SU-DHL-6 (cell line): ENCODE measurements around the gene WIZ.

Experiments used
- H2AFZ ChIP-seq: fragments of 200-600 bp; sonication (generic); 2 replicates; pipeline ENCODE4 v1.6.1; 2014; ENCODE audit warnings: low read depth, mild to moderate bottlenecking, moderate library complexity, mixed read lengths, antibody characterized with exemption, low read length; ENCODE audit not compliant: severe bottlenecking
- H3F3A ChIP-seq: fragments of 200-600 bp; shearing (Covaris generic); 2 replicates; pipeline ENCODE4 v1.6.0; 2016; ENCODE audit warnings: antibody characterized with exemption, mild to moderate bottlenecking; ENCODE audit not compliant: insufficient read depth
- H3K27ac ChIP-seq: fragments of 200-600 bp; sonication (generic); 2 replicates; pipeline ENCODE4 v1.5.1; 2016; ENCODE audit warnings: low read depth, mild to moderate bottlenecking, low read length, moderate library complexity, mixed read lengths
- H3K27me3 ChIP-seq: fragments of 200-600 bp; sonication (generic), shearing (Covaris generic); 2 replicates; pipeline ENCODE4 v1.6.0; 2014; ENCODE audit warnings: mild to moderate bottlenecking, low read length
- H3K36me3 ChIP-seq: fragments of 200-600 bp; sonication (generic); 2 replicates; pipeline ENCODE4 v1.6.1; 2014; ENCODE audit warnings: mild to moderate bottlenecking, low read length, mixed read lengths
- H3K4me2 ChIP-seq: fragments of 300-600, 200-600 bp; shearing (Covaris generic), sonication (generic); 2 replicates; pipeline ENCODE4 v1.6.0; 2014; ENCODE audit warnings: low read length, low read depth, mild to moderate bottlenecking; ENCODE audit not compliant: poor library complexity, severe bottlenecking
- H3K4me3 ChIP-seq: fragments of 200-600 bp; sonication (generic); 2 replicates; pipeline ENCODE4 v1.5.1; 2014; ENCODE audit warnings: antibody characterized with exemption, low read length, mild to moderate bottlenecking, mixed read lengths; ENCODE audit not compliant: insufficient read depth, poor library complexity, severe bottlenecking
- H3K79me2 ChIP-seq: fragments of 200-600 bp; sonication (generic); 2 replicates; pipeline ENCODE4 v1.6.1; 2014; ENCODE audit warnings: mild to moderate bottlenecking, low read length, moderate library complexity; ENCODE audit not compliant: insufficient read depth
- H3K9ac ChIP-seq: fragments of 200-600 bp; sonication (generic); 2 replicates; pipeline ENCODE4 v1.7.0; 2014; ENCODE audit warnings: mild to moderate bottlenecking, low read length
- H3K9me2 ChIP-seq: fragments of 200-600 bp; sonication (generic); replicated peaks from 2 replicates; pipeline ENCODE4 v1.6.1; 2014; ENCODE audit warnings: low read length; ENCODE audit not compliant: insufficient read depth
- H3K9me3 ChIP-seq: fragments of 200-600 bp; sonication (generic); 2 replicates; pipeline ENCODE4 v1.6.1; 2014; ENCODE audit warnings: low read length, mixed read lengths; ENCODE audit not compliant: insufficient read depth
- H4K20me1 ChIP-seq: fragments of 200-600 bp; sonication (generic); 2 replicates; pipeline ENCODE4 v1.6.1; 2014; ENCODE audit warnings: low read depth, mild to moderate bottlenecking, antibody characterized with exemption, low read length, moderate library complexity, mixed read lengths
- EZH2phosphoT487 ChIP-seq: fragments of 200-600 bp; sonication (generic), shearing (Covaris generic); conservative IDR thresholded peaks from 2 replicates; pipeline ENCODE4 v1.6.1; 2018; ENCODE audit warnings: mild to moderate bottlenecking, antibody characterized with exemption, low read length, moderate library complexity, mixed read lengths
- TF ChIP-seq, protein P1 (sequence below): fragments of 200-600 bp; sonication (generic); IDR thresholded peaks from one replicate; pipeline ENCODE4 v1.5.1; 2017; ENCODE audit warnings: antibody characterized with exemption, mild to moderate bottlenecking, low read length, moderate library complexity; ENCODE audit not compliant: insufficient read depth, poor library complexity, severe bottlenecking

Gene WIZ

DNA sequence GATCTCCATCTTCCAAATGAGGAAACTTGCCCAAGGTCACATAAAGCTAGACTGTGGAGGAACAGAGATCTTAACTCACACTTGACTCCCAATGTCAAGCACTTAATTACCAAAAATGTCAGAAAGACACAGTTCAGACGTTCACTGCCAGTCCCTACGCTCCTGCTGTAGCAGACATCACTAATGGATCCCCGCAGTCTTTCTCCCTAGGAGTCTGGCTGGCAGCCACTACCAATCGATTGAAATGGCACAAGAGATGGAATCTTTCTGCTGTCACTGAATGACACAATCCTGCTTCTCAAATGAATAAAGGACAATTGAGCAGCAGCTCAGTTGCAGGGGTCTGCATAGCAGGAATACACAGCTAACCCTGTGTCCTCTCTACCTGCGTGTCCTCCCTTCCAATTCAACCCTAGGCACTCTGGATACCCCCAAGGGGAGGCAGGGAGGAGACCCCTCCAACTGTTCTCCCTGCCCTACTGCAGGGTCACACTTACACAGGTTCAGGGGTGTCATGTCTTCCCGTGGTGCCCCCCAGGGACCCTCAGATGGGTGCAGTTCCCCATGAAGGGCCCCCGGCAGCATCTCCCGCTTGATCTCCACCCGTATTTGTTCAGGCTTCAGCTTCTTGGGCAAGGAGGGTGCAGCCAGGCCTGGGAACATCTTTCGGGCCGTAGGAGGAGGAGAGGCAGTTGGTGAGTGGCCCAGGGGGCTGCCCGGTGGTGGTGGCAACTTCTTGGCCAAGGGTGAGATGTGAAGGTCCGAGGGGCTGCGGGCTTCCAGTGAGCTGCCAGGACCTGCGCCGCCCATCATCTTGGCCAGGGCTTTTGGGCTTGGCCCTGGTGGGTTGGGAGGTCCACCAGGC is 23.0 kb downstream of the WIZ start:
- Histone ChIP-seq H3K27ac (no peak overlapping the region), H3K9me2 (no peaks in the 10 kb centered on the region), H3K9me3 (no peaks in the 10 kb centered on the region), H3K4me3 (no peak overlapping the region), H3K36me3 (peaks cover 7% of the 10 kb centered on the region; the same call in 1 of the 2 replicates), H3K79me2 (peaks cover 34% of the 10 kb centered on the region), H4K20me1 (no peaks in the 10 kb centered on the region; the same call in 1 of the 2 replicates), H3K4me2 (no peak overlapping the region), H2AFZ (no peak overlapping the region), H3K9ac (no peak overlapping the region), H3F3A (no peaks in the 10 kb centered on the region), H3K27me3 (no peaks in the 10 kb centered on the region)
- TF ChIP-seq, protein P1, sequence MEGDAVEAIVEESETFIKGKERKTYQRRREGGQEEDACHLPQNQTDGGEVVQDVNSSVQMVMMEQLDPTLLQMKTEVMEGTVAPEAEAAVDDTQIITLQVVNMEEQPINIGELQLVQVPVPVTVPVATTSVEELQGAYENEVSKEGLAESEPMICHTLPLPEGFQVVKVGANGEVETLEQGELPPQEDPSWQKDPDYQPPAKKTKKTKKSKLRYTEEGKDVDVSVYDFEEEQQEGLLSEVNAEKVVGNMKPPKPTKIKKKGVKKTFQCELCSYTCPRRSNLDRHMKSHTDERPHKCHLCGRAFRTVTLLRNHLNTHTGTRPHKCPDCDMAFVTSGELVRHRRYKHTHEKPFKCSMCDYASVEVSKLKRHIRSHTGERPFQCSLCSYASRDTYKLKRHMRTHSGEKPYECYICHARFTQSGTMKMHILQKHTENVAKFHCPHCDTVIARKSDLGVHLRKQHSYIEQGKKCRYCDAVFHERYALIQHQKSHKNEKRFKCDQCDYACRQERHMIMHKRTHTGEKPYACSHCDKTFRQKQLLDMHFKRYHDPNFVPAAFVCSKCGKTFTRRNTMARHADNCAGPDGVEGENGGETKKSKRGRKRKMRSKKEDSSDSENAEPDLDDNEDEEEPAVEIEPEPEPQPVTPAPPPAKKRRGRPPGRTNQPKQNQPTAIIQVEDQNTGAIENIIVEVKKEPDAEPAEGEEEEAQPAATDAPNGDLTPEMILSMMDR: no peak

DNA sequence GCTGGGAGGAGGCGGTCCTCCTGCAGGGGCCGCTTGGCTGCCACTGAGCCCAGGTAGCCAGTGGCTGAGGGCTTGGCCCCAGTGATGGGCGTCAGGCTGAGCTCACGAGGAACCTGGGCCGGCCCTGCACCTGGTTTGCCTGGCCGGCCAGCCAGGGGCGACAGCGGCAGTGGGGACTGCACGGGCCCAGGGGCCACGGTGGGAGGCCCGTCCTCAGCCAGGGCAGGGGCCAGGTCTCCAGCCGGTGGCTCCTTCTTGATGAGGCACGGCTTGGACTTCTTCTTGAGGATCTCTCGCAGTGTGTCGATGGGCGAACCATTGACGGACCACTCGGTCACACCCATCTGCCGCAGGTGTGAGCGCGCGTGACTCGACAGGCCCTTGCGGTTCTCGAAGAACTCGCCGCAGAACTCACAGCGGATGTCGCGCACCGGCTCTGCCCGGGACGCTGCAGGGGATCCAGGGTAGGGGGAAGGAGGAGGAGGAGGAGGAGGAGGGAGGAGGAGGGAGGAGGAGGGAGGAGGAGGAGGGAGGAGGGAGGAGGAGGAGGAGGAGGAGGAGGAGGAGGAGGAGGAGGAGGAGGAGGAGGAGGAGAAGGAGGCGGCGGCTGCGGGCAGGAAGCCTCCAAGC is 24.3 kb downstream of the WIZ start:
- TF ChIP-seq EZH2phosphoT487: no peak
- no peak overlapping the region for H3K4me3 ChIP-seq
- H3K9ac ChIP-seq: no peak overlapping the region
- H3K79me2 ChIP-seq: peaks cover 22% of the 10 kb centered on the region
- no peak overlapping the region for H2AFZ ChIP-seq
- no peaks in the 10 kb centered on the region for H3K9me3 ChIP-seq
- no peaks in the 10 kb centered on the region for H3F3A ChIP-seq
- no peaks in the 10 kb centered on the region for H3K9me2 ChIP-seq
- H3K4me2 ChIP-seq: no peak overlapping the region
- no peaks in the 10 kb centered on the region; the same call in 1 of the 2 replicates for H4K20me1 ChIP-seq
- H3K36me3 ChIP-seq: peaks cover 7% of the 10 kb centered on the region; the same call in 1 of the 2 replicates
- H3K27ac ChIP-seq: no peak overlapping the region
- H3K27me3 ChIP-seq: no peaks in the 10 kb centered on the region

DNA sequence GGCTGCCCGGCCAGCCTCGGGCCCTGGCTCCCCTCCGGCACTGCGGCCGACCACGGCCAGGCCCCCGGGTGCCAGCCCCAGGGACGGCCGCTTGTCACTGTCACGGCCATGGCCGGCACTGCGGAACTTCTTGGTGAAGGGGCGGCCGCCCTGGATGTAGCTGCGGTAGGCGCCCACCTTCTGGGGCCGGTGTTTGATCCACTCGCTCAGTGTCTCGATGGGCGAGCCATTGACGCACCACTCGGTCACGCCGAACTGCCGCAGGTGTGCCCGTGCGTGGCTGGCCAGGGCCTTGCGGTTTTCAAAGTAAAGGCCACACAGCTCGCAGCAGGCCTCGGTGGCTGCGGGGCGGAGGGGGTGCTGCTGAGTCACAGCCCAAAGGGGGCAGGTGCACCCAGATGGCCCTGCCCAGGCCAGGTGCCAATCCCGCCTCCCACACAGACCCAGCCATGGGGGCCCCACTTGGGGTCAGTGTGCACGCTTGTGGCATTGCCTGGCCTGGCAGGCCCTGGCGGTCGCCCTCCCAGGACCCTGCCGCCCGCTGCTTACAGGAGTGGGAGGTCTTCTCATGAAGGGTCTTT is 25.0 kb downstream of the WIZ start:
- H3K27me3 ChIP-seq: no peaks in the 10 kb centered on the region
- H3K9me2 ChIP-seq: no peaks in the 10 kb centered on the region
- no peaks in the 10 kb centered on the region for H3K9me3 ChIP-seq
- H3K27ac ChIP-seq: no peak overlapping the region
- no peaks in the 10 kb centered on the region; the same call in 1 of the 2 replicates for H4K20me1 ChIP-seq
- H3K36me3 ChIP-seq: peaks cover 7% of the 10 kb centered on the region; the same call in 1 of the 2 replicates
- H3K79me2 ChIP-seq: peaks cover 15% of the 10 kb centered on the region
- no peak overlapping the region for H3K4me3 ChIP-seq
- TF ChIP-seq EZH2phosphoT487: no peak
- TF ChIP-seq, protein P1: no peak
- H3K4me2 ChIP-seq: no peak overlapping the region
- H2AFZ ChIP-seq: no peak overlapping the region
- H3F3A ChIP-seq: 0 out of 2 replicates have a peak, but pooled peaks cover 4% of the 10 kb centered on the region
- H3K9ac ChIP-seq: no peak overlapping the region
